ENCODE data around the gene TBC1D19. TPM values are rescaled to one million over a fixed set of nuclear protein-coding genes. Genes with fewer than 3 reads are reported as not detected.

TBC1D19 gene
- total RNA-seq, 4 donors from 2014 or later = 25.0 to 31.8 (median 31.4) TPM

GRCh38 chr4:26731351-26732035 is 147.6 kb downstream of the TBC1D19 start:
- Histone ChIP-seq H3K9me3 (no peaks in the 10 kb centered on the region), H3K36me3 (no peaks in the 10 kb centered on the region), H3K27me3 (no peaks in the 10 kb centered on the region), H3K4me1 (no peaks in the 10 kb centered on the region), H3K27ac (no peak overlapping the region), H3K4me3 (replicated peaks in 1 of 3) (no peak overlapping the region)
- TF ChIP-seq POLR2A (IDR thresholded peaks at IDR 0.05) (no peak), CTCF (IDR thresholded peaks at IDR 0.05) (no peak)
- no peak for DNase-seq
- 75 to 82% methylated on average over 11 of the region's 11 CpGs for WGBS, 2 donors
- intact Hi-C loops (cut with DNase I) = no loop called here

DNA sequence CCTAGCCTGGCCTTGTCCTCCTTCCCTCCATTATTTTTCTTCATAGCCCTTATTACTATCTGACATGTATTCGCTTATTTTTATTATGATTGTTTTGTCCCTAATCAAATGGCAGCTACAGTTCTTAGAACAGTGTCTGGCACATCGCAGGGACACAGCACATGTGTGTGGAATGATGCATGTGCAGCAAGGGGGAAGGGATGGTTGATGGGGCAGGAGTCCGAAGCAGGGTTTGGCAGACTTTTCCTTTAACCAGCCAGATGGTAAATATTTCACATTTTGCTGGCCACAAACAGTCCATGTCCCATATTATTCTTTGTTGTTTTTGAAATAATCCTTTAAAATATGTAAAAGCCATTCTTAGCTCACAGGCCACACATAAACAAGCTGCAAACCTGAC is 148.5 kb downstream of the TBC1D19 start:
- Histone ChIP-seq H3K4me3 (replicated peaks in 1 of 3) (no peak overlapping the region), H3K27ac (no peak overlapping the region), H3K9me3 (no peaks in the 10 kb centered on the region), H3K27me3 (no peaks in the 10 kb centered on the region), H3K36me3 (no peaks in the 10 kb centered on the region), H3K4me1 (no peaks in the 10 kb centered on the region)
- intact Hi-C loops (cut with DNase I) = no loop called here
- 95% methylated on average over 3 of the region's 3 CpGs for WGBS, 2 donors
- no peak for TF ChIP-seq CTCF (IDR thresholded peaks at IDR 0.05)
- no peak for TF ChIP-seq POLR2A (IDR thresholded peaks at IDR 0.05)
- DNase-seq = no peak

- Histone ChIP-seq H3K4me3 (replicated peaks in 1 of 3) (no peak overlapping the region), H3K9me3 (no peaks in the 10 kb centered on the region), H3K27me3 (no peaks in the 10 kb centered on the region), H3K36me3 (no peaks in the 10 kb centered on the region), H3K27ac (no peak overlapping the region), H3K4me1 (peaks cover under 1% of the 10 kb centered on the region in 2 donors)
- no peak for TF ChIP-seq CTCF (IDR thresholded peaks at IDR 0.05)
- no peak for TF ChIP-seq POLR2A (IDR thresholded peaks at IDR 0.05)
- DNase-seq = no peak
- WGBS, 2 donors = 69 to 74% methylated on average over 1 of the region's 1 CpG
- intact Hi-C loops (cut with DNase I) = no loop called here
These were observed 152.7 kb downstream of the TBC1D19 start for GRCh38 chr4:26736621-26737020.

- H3K27ac ChIP-seq = no peak overlapping the region
- H3K27me3 ChIP-seq = no peaks in the 10 kb centered on the region
- no peak overlapping the region for H3K4me3 ChIP-seq (replicated peaks in 1 of 3)
- H3K4me1 ChIP-seq = peaks cover 5 to 6% of the 10 kb centered on the region in 2 donors
- H3K36me3 ChIP-seq = no peaks in the 10 kb centered on the region
- no peak for DNase-seq
- no peaks in the 10 kb centered on the region for H3K9me3 ChIP-seq
- 61 to 71% methylated on average over 1 of the region's 1 CpG for WGBS, 2 donors
- intact Hi-C loops (cut with DNase I) = no loop called here
- no peak for TF ChIP-seq POLR2A (IDR thresholded peaks at IDR 0.05)
- no peak for TF ChIP-seq CTCF (IDR thresholded peaks at IDR 0.05)
These were observed 153.5 kb downstream of the TBC1D19 start for GRCh38 chr4:26737385-26737784.

GRCh38 chr4:26741491-26741871 is 157.6 kb downstream of the TBC1D19 start:
- DNase-seq = peak; percentile 26
- Histone ChIP-seq H3K27ac (peak overlapping the region; percentile 38 to 48 (median 41)), H3K27me3 (no peaks in the 10 kb centered on the region), H3K4me3 (replicated peaks in 1 of 3) (no peak overlapping the region), H3K36me3 (no peaks in the 10 kb centered on the region), H3K4me1 (peaks cover 5 to 6% of the 10 kb centered on the region in 2 donors), H3K9me3 (no peaks in the 10 kb centered on the region)
- intact Hi-C loops (cut with DNase I) = no loop called here
- WGBS, 2 donors = 6 to 10% methylated on average over 2 of the region's 2 CpGs
- no peak for TF ChIP-seq CTCF (IDR thresholded peaks at IDR 0.05)
- TF ChIP-seq POLR2A (IDR thresholded peaks at IDR 0.05) = no peak

All from thyroid gland (tissue), 4 donors.